GM18499 (cell line): ENCODE measurements around the gene SYNPR.

ENCODE experiments used
- ATAC-seq: cut with Tn5 transposase; IDR thresholded peaks from one replicate; pipeline ENCODE4 v1.9.1; 2021; ENCODE audit warnings: moderate number of reproducible peaks; ENCODE audit not compliant: insufficient read depth, unreplicated experiment

Gene SYNPR

GRCh38 chr3:63303238-63303637 lies 25.1 kb downstream of the SYNPR start:
- no peak for ATAC-seq

- ATAC-seq: no peak
Observed at GRCh38 chr3:63304421-63304820, 26.3 kb downstream of the SYNPR start.

- no peak for ATAC-seq
Observed at GRCh38 chr3:63308072-63308471, 30.0 kb downstream of the SYNPR start.

GRCh38 chr3:63309768-63310167 lies 31.7 kb downstream of the SYNPR start:
- no peak for ATAC-seq

- no peak for ATAC-seq
Observed at GRCh38 chr3:63323766-63324165, 45.7 kb downstream of the SYNPR start.

GRCh38 chr3:63324621-63325020 lies 46.5 kb downstream of the SYNPR start:
- no peak for ATAC-seq

GRCh38 chr3:63325386-63325785 lies 47.3 kb downstream of the SYNPR start:
- no peak for ATAC-seq

GRCh38 chr3:63328365-63328764 lies 50.3 kb downstream of the SYNPR start:
- ATAC-seq: no peak

- ATAC-seq: no peak
Observed at GRCh38 chr3:63331520-63331919, 53.4 kb downstream of the SYNPR start.

GRCh38 chr3:63333815-63334214 lies 55.7 kb downstream of the SYNPR start:
- no peak for ATAC-seq

GRCh38 chr3:63338351-63338750 lies 60.2 kb downstream of the SYNPR start:
- no peak for ATAC-seq

GRCh38 chr3:63343674-63344073 lies 65.6 kb downstream of the SYNPR start:
- ATAC-seq: no peak

- ATAC-seq: no peak
Observed at GRCh38 chr3:63344661-63345060, 66.6 kb downstream of the SYNPR start.

- ATAC-seq: no peak
Observed at GRCh38 chr3:63349583-63350573, 71.8 kb downstream of the SYNPR start.

GRCh38 chr3:63351159-63352007 lies 73.3 kb downstream of the SYNPR start:
- ATAC-seq: no peak

GRCh38 chr3:63352008-63352279 lies 73.8 kb downstream of the SYNPR start:
- ATAC-seq: no peak

- ATAC-seq: no peak
Observed at GRCh38 chr3:63353383-63353782, 75.3 kb downstream of the SYNPR start.

GRCh38 chr3:63354160-63354559 lies 76.1 kb downstream of the SYNPR start:
- no peak for ATAC-seq

- ATAC-seq: no peak
Observed at GRCh38 chr3:63355809-63356208, 77.7 kb downstream of the SYNPR start.

GRCh38 chr3:63364495-63364894 lies 86.4 kb downstream of the SYNPR start:
- ATAC-seq: no peak

- no peak for ATAC-seq
Observed at GRCh38 chr3:63364910-63365309, 86.8 kb downstream of the SYNPR start.
